NB4 (cell line): ENCODE data around the gene TGFBR1.

Experiments
- MYC ChIP-seq: IDR thresholded peaks from 2 replicates; pipeline ENCODE4 v1.6.1; 2011; ENCODE audit warnings: low read depth, low read length
- POLR2A ChIP-seq: IDR thresholded peaks from 2 replicates; pipeline ENCODE4 v1.6.1; 2011; ENCODE audit warnings: mild to moderate bottlenecking; ENCODE audit not compliant: insufficient read length; ENCODE audit errors: extremely low read depth
- TF ChIP-seq, protein P1 (sequence below): IDR thresholded peaks from one replicate; pipeline ENCODE4 v1.5.1; 2012; ENCODE audit warnings: low read depth, low read length

DNA sequence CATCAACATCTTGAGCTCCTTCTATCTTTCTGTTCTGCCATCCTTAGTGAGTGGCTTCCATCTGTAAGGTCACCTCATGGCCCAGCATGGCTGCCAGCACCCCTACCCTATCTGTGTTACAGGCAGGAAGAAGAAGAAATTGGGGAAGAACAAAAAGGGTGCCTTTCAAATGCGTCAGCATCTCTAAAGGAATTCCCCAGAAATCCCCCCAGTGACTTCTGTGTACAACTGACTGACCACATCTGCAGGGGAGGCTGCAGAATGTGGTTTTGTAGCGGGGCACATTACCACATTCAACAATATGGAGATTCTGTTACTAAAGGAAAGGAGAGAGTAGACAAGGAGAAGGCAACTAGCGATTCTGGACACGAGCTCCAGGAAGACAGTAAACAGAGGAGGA, 76.7 kb downstream of the TGFBR1 start:
- TF ChIP-seq, protein P1, sequence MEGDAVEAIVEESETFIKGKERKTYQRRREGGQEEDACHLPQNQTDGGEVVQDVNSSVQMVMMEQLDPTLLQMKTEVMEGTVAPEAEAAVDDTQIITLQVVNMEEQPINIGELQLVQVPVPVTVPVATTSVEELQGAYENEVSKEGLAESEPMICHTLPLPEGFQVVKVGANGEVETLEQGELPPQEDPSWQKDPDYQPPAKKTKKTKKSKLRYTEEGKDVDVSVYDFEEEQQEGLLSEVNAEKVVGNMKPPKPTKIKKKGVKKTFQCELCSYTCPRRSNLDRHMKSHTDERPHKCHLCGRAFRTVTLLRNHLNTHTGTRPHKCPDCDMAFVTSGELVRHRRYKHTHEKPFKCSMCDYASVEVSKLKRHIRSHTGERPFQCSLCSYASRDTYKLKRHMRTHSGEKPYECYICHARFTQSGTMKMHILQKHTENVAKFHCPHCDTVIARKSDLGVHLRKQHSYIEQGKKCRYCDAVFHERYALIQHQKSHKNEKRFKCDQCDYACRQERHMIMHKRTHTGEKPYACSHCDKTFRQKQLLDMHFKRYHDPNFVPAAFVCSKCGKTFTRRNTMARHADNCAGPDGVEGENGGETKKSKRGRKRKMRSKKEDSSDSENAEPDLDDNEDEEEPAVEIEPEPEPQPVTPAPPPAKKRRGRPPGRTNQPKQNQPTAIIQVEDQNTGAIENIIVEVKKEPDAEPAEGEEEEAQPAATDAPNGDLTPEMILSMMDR: no peak
- no peak for TF ChIP-seq POLR2A
- no peak for TF ChIP-seq MYC
